GOT3 (cell line): ENCODE measurements around the gene SMPD4.
"Not testable (repeated sequence)": the region's sequence is repeated elsewhere in the genome, so short reads cannot be mapped to it uniquely, and the experiment has no call there.

Experiments
- DNase-seq: peaks from one replicate; lab custom pipeline; 2025; ENCODE audit warnings: mixed read lengths; lab: John Stamatoyannopoulos, UW

The SMPD4 gene

GRCh38 chr2:130159376-130159775, 22.0 kb downstream of the SMPD4 start:
- DNase-seq = not testable (repeated sequence)

- no peak for DNase-seq
These were observed 22.8 kb downstream of the SMPD4 start for GRCh38 chr2:130158631-130159030.

DNA sequence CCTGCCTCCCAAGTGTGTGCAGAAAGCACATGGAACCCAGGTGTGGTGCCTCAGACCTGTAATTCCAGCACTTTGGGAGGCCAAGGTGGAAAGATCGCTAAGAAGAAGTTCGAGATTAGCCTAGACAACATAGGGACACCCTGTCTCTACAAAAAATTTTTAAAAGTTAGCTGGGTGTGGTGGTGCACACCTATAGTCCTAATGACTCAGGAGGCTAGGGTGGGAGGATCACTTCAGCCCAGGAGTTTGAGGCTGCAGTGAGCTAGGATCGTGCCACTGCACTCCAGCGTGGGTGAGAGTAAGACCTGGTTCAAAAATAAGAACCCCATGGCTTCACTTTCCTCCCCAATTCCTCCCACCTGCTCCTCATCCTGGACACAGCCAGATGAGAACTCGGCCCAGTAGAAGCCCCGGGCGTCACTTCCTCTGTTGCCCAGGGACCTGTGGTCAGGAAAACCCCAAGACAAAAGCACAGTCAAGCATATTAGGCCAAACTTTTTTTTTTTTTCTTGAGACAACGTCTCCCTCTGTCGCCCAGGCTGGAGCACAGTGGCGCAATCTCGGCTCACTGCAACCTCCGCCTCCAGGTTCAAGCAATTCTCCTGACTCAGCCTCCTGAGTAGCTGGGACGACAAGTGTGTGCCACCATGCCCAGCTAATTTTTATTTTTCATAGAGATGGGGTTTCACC, 23.4 kb downstream of the SMPD4 start:
- not testable (repeated sequence) for DNase-seq

GRCh38 chr2:130157354-130157753, 24.0 kb downstream of the SMPD4 start:
- DNase-seq = not testable (repeated sequence)

DNA sequence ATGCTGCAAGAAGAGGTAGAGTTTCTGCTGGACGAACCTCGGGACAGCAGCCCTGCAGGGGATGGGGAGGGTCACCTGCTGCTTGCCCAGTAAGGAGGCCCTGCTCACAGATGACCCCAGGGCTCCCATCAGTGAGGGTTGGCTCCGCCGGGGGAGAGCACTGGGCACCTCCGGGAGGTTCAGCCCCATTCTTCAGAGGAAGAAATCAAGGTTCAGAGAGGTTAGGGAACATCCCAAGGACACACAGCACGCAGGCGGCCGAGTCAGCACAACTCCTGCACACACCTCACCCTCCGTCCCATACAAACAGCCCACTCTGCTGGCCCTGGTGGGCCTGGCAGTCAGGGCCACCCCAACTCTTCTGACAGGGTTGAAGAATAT, 24.8 kb downstream of the SMPD4 start:
- DNase-seq = no peak

DNA sequence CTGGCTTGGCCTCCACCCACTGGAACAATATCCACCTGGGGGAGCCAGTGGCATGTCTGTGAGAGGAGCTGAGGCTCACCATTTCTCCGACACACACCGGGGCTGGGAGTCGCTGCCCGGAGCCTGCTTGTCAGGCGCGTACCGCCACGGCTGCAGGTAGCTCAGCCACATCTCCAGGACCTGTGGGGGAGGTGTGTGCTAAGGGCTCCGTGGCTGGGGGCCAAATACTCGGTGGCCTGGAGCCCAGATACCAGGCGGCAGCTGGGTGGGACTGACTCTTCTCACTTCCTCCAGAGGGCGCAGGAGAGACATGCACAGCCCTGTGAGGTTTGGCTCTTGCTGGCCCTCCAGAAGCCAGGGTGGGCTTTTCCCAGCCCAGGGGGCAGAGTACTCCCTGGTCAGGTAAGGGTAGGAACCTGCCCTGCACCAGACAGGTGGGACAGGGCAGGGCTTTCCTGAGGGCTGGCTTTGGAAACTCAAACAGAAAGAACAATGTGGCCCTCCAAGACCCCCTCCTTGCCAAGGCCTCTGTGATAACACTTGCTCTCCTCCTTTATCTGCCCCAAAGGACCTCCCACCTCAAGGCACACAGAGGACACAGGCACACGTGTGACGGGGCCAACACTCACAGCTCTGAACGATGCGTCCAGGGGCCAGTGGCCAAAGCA, 25.3 kb downstream of the SMPD4 start:
- DNase-seq = not testable (repeated sequence)

GRCh38 chr2:130154773-130155765, 26.3 kb downstream of the SMPD4 start:
- no peak for DNase-seq

- not testable (repeated sequence) for DNase-seq
These were observed 27.0 kb downstream of the SMPD4 start for GRCh38 chr2:130154423-130154770.

DNA sequence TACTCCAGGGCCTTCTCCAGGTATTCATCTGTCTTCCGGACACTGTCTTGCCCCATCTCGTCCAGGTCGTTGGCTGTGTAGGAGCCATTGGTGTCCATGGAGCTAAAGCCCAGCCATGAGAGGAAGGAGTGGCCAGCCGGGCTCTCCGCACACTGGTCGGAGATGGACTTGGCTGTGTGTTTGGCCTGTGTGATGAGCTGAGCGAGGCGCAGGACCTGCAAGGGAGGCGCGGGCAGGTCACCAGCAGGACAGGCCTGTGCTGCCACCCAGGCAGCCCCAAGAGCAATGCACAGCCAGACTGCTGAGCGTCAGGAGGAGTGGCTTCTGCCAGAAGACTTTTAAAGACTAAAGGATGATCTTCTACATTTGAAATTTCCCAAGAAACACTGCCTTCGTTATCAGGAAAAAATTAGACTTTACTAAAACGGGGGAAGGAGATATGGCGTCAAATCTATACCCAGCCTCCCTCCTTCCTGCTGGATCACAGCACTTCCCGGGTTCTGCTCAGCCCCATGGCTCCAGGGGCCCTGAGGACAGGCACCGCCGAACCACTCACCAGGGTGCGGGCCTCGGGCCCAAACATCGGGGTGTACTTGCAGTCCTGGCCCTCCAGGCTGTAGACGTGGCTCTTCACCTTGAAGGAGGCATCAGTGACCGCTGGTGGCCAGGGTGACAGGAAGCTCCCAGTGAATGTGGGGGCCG, 27.5 kb downstream of the SMPD4 start:
- not testable (repeated sequence) for DNase-seq

DNA sequence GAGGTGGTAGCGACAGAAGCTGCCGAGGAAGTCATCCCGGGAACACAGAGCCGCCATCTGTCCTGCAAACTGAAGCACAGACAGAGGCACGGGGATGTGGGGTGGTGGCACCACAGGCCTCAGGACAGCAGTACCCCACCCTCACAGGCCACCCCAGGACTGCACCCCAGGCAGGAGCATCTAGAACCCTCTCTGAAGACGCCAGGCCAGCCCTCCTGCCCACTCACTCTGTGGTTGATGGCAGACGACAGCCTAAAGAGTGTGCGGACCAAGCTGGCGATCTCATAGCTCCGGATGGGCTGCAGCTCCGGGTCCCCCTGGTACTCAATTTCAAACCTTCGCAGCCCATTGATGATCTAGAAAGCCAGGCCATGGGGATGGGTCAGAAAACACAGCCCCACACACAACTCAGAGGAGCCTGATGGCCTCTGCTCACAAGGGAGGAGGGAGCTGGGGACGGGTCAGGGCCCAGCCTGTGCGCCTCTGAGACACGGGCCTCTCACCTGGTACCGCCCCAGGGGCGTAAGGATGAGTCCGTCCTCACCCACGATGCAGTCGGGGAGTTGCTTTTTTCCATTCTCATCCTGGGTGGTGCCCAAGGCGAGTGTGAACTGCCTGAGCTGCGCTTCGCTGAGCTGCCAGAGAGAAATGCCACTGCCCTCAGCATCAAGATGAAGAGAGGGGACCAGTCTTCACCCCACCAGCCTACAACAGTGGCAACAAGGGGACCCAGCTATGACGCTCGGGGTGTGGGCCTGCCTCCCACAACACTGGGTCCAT, 28.4 kb downstream of the SMPD4 start:
- no peak for DNase-seq

GRCh38 chr2:130152136-130152815, 29.1 kb downstream of the SMPD4 start:
- not testable (repeated sequence) for DNase-seq

- DNase-seq = not testable (repeated sequence)
These were observed 30.3 kb downstream of the SMPD4 start for GRCh38 chr2:130151145-130151512.

GRCh38 chr2:130150181-130151144, 30.9 kb downstream of the SMPD4 start:
- DNase-seq = no peak

GRCh38 chr2:130148515-130148914, 32.9 kb downstream of the SMPD4 start:
- DNase-seq = not testable (repeated sequence)

GRCh38 chr2:130145006-130145414, 36.4 kb downstream of the SMPD4 start, which contains the start of gene CCDC74B:
CCDC74B (minus strand) TSS chr2:130145112; CDS start chr2:130144996, 116 bp downstream.
- DNase-seq = peak; percentile 36

DNA sequence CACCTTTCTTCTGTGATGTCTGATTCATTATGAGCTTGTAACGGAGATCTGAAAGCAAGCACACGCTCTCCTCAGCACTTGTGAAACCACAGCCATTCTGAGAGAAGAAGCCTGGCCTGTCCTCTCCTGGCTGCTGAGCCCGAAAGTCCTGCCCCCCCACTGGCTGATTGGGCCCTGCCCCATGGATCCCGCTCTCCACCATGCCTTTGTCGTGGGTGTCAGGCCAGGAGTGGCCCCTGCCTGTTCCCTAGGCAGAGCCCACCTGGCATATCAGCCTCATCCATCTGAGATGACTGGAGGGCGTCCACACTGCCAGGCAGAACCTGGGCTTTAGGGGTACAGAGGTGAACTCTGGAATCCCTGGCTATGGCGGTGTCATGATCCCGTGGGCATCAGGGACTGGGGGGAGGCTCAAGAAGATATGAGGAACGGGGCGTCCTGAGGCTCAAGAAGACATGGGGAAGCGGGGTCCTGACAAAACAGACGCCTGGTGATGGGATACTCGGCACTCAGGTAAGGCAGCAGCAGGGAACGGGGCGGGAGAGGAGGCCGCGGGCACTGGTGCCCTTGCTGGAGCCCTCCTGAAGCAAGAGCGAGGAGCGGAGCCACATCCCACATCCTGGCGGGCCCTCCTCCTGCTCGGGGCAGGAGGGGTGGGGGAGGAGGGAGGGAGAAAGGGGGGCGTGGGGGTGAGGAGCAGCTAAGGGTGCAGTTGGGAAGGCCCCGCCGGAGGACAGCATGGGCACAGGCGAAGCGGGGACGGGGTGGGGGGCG, 37.9 kb downstream of the SMPD4 start:
- not testable (repeated sequence) for DNase-seq

- not testable (repeated sequence) for DNase-seq
These were observed 38.8 kb downstream of the SMPD4 start for GRCh38 chr2:130142396-130143265.
